HG02642 (cell line): ENCODE measurements around the gene LRP6.
"Not testable (repeated sequence)": the region's sequence is repeated elsewhere in the genome, so short reads cannot be mapped to it uniquely, and the experiment has no call there.

Experiments
- ATAC-seq: cut with Tn5 transposase; IDR thresholded peaks from one replicate; pipeline ENCODE4 v1.9.1; 2021; ENCODE audit warnings: mild to moderate bottlenecking; ENCODE audit not compliant: unreplicated experiment, poor library complexity

LRP6 gene

DNA sequence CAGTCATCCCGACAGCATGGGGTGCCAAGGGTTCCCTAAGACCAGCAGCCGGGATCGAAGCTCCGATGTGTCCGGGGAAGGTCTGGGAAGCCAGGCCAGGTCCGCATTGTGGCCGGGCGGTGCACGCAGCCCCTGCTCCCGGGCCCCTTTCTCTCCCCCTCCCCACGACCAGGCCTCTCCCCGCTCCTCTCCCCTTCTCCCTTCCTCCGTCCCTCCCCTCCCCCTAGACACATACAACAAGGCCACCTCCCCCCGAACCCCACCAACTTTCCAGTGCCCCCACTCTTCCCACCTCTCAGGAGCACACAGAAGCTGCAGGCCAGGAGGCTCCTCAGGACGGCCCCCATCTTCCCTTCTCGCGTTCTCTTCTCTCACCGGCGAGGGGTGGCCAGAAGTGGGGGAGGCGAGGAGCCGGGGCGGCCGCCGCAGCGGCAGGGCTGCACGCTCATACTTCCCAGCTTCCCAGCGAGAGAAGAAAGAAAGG, 413 bp downstream of the LRP6 start:
- ATAC-seq, result no peak

DNA sequence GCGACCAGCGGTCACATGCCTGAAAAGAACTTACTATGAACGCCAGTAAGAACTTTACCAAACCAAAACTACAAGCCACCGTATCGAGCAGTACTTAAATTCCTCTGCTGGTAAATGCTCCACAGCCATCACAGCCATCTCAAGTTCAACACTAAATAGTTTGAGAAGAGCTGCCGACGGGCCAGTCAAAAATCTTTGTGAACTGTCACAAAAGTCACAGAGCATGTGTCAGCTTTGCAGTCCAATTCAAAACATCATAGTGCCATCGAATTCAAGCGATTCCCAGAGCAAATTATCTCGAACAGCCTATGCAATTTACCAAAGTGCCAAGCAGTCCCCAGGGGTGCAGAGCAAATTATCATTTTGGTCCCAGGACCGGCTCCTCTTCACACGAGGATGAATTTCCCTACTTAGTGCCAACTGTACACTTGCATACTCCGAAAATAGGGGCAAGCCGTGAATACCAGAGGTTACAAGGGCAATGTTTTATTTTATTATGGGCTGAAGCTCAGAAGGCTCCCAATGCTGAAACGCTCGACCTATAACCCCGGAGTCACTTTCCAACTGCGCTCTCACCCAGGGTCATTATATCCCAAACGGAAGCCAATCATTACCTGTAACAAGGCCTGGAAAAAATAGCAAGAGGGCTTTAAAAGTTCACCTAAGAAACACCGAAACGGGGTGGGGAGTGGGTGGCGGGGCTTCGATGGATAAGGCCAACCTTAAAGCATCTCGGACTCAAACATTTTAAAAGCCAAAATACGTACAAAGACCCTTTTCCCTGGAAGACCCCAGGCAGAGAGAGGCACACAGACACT, 1.1 kb downstream of the LRP6 start:
- no peak for ATAC-seq

DNA sequence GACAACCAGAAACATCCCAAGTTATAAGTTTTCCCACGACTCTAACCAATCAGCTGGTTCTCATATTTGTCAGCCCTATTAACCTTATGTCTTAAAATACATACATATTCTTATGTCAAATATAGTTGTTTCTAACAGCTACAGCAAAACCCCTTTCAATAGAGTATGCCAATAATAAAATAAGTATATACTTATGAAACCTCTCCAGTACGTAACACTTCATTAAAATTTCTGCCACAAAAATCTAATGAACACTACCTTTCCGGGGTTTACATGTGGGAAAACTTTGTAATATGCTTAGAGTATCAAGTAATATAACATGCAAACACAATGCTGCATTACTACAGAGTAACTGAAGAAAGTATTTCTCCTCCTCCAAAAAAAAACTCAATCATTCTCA, 1.8 kb downstream of the LRP6 start:
- no peak for ATAC-seq

DNA sequence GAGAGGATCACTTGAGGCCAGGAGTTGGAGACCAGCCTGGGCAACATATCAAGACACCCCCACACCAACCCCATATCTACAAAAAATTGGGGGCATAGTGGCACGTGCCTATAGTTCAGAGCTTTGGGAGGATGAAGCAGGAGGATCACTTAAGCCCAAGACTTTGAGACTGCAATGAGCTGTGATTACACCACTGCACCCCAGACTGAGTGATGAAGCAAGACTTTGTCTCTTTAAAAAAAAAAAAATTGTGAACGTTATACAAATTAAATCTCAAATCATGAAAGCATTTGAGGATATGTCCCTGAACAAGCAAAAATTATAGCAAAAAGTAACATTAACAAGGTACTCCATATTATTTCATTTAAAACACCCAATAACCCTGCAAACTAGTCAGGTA, 2.9 kb downstream of the LRP6 start:
- no peak for ATAC-seq

DNA sequence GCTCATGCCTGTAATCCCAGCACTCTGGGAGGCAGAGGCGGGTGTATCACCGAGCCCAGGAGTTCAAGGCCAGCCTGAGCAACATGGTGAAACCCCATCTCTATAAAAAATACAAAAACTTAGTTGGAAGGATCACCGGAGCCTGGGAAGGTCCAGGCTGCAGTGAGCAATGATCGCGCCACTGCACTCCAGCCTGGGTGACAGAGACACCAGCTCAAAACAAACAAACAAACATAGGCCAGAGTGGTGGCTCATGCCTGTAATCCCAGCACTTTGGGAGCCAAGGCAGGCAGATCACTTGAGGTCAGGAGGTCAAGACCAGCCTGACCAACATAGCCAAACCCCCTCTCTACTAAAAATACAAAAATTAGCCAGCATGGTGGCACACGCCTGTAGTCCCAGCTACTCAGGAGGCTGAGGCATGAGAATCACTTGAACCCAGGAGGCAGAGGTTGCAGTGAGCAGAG, 10.5 kb downstream of the LRP6 start:
- not testable (repeated sequence) for ATAC-seq

DNA sequence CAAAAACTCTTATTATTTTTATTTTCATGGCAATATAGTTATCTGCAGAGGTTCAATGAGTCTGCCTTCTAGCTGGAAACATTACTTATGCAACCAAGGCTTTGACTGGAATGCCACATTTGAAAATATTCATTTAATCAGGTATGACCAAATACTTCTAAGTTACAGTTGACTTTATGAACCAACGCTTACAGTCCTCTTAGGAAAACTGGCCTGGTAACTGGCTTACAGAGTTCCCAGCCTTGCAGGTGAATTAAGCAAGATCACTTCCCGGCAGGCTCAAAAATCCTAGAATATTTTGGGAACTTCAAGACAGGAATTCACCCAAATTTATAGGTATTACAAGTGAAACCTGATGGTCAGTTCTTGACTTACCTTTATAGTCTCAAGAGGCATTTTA, 12.3 kb downstream of the LRP6 start:
- ATAC-seq, result no peak

DNA sequence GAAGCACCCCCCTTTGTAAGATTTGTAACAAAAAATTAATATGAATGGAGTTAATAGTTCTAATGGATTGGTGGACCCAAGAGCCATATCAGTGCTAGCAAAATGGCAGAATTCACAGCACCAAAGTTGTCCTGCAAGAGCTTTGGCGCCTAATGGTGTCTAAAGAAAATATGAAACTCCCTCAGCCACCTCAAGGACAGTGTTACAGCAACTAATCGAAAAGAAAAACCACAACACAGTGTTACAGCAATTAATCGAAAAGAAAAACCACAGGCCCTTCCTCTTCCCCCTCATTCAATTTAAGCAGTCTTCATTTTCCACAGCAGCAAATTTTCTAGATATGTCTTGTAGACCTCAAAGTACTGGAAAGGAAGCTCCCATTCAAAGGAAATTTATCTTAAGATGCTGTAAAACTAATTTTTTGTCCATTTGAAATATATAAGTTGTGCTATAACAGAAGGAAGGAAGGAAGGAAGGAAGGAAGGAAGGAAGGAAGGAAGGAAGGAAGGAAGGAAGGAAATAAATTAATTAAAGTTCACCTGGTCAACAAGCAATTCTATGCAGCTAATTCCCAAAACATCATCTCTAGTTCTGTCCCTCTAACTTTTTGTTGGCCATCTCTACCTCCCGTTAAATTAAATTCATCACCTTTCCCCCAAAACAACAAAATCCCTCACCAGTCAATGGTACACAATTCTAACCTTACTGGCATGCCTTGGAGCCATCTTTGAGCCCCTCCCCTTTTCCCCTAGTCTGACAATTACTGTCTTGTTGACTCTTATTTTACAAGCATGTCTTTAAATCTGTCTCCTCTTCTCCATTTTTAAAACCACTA, 17.4 kb downstream of the LRP6 start:
- no peak for ATAC-seq

DNA sequence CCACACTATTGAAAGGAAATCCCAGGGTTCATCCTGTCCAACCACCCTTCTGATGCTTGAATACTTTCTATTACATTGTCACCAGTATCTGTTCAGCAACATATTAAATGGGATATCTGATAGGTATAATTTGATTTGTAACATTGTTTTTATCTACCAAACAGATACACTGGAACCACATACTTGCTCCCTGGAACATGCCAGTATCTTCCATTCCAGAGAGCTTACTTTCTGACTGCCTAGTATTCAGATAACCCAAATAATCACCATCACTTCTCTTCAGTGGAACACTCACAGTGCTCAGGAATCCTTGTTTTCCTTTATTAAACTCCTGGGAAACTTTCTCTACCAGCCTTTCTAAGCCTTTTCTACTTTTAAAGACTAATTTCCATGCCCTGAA, 19.3 kb downstream of the LRP6 start:
- ATAC-seq, result no peak

DNA sequence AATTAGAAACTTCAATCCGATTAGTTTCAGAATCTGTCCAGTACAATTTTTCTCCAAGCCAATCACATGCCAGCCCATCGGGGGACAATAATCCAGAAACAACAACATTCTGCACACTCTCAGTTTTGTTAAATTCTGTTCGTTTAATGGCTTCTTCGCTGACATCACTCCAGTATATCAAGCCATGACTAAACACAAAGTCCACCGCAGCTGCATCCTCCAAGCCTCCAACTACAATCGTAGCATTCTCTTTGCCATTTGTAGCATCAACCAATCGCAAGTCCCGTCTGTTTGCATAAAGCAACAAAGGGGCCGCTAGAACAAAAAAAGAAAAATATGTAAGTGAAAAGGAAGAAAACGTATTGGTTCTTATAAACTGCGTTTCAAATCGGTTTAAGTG, 22.5 kb downstream of the LRP6 start:
- no peak for ATAC-seq

DNA sequence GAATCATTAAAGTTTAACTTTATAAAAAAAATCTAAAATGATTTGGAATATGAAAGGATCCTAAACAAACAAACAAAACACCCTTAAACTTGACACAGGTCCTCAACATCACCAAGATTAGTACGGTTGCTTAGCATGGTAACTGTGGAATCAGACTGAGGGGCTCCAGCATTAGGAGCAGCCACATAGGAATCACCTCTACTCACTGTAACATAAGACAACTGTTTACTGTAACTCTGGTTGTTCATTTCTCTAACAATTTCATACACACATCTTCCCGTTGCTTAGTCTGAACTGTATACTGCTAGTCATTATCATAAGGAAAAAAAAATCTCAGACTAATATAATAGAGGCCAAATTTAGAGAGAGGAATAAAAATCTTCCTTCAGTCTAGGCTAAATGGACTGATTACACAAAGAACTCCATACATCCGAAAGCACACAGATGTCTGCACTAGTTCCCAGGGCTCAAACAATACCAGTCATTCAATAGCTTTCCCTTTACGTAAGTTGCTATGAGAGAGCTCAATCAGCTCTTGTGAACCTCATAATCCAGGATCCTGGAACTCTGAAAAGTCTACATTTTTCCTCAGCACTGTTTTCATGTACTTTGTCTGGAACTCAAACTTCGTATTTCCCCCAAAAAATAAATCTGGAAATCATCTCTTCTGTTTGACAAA, 26.0 kb downstream of the LRP6 start:
- no peak for ATAC-seq

DNA sequence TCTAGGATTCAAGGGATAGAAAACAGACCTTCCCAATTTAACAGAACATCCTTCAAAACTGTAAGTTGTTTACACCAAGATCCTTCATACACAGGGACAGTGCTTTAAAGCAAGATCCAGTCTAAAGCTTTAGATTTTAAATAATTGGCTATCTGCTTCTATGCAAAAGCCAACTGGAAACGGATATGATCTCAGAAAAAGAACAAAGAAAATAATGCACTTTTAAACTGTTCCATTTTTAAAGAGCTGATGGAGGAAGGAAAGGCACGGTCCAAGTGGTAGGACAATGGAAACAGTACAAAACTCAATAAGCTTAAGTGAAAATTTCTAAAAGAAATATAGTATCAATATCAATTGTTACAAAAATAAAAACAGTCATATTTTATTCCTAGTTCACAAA, 27.7 kb downstream of the LRP6 start:
- ATAC-seq, result no peak

DNA sequence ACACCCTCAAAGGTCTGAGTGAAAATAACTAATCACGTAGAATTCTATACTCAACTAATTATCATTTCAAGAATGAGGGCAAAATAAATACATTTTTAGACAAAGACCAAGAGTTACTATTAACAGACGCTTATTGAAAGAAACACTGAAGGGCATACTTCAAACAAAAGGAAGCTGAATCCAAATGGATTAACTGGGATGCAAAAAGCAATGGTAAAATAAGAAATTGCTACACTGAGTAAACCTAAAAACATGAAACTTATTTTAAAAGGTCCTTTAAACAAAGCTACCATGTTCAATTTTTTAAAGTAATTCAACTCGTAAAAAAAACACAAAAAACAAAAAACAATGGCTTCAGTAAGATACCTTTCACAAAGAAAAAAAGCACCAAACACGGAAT, 28.2 kb downstream of the LRP6 start:
- ATAC-seq, result no peak

DNA sequence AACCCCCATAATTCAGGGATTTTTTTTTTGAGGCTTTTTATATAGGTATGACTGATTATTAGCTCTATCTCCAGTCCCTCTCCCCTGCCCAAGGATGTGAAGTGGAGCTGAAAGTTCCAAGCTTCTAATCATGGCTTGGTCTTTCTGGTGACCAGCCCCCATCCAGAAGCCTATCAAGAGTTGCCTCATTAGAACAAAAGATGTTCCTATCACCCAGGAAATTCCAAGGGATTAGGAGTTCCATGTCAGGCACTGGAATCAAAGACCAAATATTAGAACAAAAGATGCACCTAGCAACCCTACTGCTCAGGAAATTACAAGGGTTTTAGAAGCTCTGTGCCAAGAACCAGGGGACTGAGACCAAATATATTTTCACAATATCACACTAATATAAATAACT, 29.9 kb downstream of the LRP6 start:
- no peak for ATAC-seq

DNA sequence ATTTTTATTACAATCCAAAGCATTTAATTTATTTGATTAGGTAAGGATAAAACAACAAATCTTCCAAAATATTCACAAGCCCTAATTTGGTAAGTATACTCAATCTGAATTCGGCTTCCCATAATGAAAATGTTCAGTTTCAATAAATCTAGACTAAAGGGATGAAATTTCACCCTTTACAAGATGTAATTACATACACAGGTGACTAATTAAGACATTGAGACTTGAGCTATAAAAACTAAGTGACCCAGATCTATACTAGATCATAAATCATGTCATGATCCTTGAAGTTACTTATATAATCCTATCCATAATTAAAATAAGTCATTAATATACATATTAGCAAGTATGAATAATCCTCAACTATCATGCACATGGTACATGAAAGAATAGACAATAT, 36.6 kb downstream of the LRP6 start:
- ATAC-seq, result no peak

DNA sequence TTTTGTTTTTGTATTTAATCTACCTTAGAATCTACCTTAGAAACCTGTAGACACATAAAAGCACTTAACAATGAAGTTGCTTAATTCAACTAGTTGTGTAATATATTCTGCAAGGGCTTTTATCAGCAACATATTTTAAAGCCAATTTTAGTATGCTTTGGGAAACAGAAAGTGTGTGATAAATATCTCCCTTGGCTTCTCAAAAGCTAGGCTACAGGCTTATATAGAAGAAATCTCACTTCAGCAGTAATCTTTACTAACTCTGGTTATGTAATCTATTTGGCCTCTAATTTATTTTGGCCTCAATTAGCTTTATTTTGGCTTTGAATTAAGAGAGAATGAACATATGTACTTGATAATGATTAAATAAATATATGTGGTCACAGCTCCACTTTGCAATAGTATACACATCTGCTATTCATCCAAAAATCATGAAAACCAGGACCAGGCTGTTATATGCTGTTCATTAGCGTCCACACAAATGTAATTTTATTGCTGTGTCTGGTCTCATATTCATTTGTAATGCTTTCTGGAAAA, 37.2 kb downstream of the LRP6 start:
- ATAC-seq, result no peak

DNA sequence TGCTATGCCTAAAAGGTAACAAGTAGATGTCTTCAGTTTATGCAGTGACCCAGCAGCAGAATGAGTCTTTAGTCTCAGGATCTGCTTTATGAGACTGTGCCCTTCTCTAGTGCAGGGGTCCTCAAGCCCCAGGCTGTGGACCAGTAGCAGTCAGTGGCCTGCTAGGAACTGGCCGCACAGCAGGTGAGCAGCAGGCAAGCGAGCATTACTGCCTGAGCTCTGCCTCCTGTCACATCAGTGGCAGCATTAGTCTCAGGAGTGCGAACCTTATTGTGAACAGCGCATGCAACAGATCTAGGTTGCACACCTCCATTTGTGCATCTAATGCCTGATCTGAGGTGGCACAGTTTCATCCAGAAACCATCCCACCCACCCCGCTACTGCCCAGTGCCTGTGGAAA, 38.4 kb downstream of the LRP6 start:
- no peak for ATAC-seq

DNA sequence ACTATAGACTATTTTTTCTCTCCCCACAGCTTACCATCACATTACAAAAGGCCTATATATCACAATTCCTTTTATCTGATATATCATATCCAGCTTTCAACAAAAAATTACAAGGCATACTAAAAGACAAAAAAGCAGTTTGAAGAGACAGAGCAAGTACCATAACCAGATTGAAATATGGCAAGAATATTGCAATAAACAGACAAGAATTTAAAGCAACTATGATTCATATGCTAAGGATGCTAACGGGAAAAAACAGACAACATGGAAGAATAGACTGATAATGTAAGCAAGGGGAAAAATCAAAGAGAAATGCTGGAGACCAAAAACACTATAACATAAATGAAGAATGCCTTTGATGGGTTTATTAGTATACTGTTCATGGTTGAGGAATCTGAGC, 40.7 kb downstream of the LRP6 start:
- ATAC-seq, result no peak

DNA sequence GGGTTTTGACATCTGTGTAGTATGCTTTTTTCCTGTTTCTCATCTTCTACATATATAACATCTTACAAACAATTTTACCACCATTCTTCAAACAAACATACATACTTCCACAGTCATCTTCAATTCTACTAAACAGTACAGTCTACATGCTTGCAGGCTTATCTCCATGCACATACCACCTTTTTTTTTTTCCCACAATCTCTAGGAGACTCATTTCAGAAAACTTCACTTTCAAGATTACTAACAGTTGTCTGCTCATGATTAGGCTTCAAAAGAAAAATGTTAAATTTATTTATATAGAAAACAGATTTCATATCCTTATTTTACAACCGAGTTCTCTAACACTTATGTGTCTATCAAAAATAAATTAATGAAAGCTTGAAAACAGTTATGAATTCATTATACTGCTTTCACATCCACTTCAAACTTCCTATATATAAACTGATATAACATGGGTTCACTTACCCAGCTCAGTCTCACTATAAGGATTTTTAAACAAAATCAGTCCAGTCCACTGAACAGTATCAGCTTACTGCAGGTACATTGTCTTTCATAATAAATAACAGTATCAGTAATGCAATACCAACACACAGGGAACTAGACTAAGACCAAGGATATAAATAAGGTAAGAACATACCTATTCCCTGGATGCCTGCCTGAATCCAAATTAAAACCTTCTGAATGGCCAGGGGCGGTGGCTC, 42.5 kb downstream of the LRP6 start:
- no peak for ATAC-seq

DNA sequence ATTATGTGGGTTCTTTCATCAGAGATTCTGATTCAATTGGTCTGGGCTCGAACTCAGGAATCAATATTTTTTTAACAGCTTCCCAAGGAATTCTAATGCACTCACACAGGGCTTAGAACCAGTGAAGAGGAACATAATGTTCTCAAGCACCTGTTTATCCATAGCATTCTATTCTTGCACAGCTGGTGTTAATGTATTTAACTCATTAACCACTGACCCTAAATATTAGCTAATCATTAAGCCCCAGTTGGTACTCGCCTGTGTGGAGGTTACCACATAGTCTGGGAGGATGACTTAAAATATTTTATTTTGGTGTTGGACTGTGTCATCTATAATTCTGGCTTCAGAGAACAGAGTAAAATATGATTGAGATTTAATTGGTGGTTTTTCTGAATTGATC, 45.3 kb downstream of the LRP6 start:
- no peak for ATAC-seq

DNA sequence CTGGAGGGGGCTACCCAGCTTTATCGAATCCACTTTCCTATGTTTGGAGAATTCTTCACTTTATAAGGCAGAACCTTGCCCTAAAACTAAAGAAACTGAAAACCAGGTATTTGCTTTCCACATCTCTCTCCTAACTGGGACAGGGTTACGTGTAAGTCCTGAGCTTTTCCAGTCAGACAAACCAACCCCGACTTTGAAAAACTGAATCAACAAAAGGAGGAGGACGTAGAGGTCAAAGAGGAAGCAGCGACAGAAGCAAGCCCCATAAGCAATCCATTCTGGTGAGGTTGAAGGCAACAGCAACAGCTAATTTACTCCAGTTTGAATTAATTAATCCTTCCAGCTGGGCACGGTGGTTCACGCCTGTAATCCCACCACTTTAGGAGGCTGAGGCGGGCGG, 47.2 kb downstream of the LRP6 start:
- ATAC-seq, result no peak
